Stimulated activated effector memory CD8-positive, alpha-beta T cell treated with anti-CD3 and anti-CD28 coated beads, Interleukin-12 subunit alpha, Interleukin-12 subunit beta, amount 100 ng/mL, for 72 hours (primary cell): Measurements from ENCODE around the gene DCN.

Experiments used
- ATAC-seq: fragments of 150-1000 bp; cut with Tn5 transposase; 2 replicates; pipeline ENCODE4 v1.10.0; 2021
- DNase-seq, 2 donors: peaks; one replicate each; pipeline ENCODE4 v3.0.0; 2021 to 2022; ENCODE audit warnings: low spot score in 2 of 2
- H3K27ac Mint-ChIP-seq: one replicate; pipeline ENCODE4 v1.8.0; 2022; ENCODE audit warnings: mild to moderate bottlenecking, mixed read lengths
- H3K36me3 Mint-ChIP-seq: one replicate; pipeline ENCODE4 v1.8.0; 2022; ENCODE audit warnings: mild to moderate bottlenecking, mixed read lengths
- H3K4me1 Mint-ChIP-seq: one replicate; pipeline ENCODE4 v1.8.0; 2022; ENCODE audit warnings: mixed read lengths
- H3K4me3 Mint-ChIP-seq: one replicate; pipeline ENCODE4 v1.8.0; 2022; ENCODE audit warnings: mild to moderate bottlenecking, mixed read lengths
- H3K9me3 Mint-ChIP-seq: one replicate; pipeline ENCODE4 v1.8.0; 2022; ENCODE audit warnings: mixed read lengths

DCN gene

DNA sequence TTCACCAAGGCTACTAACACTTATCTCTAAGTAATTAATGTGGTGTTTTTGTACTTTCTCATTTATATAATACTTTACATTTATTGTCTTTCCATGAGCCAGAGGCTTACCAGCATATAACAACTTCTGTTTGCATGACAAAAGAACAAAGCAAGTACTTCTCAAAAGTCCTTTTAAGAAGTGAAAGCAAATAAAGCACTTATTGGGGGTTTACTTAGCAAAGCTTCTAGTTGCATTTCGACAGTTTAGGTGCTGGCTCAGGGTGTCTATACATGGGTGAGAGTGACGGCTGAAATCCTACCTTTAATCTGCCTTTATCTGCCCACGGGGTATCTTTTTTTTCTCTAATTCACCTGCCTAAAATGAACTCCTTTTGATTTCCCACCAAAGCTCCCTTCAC lies 21.0 kb upstream of the DCN start:
- H3K4me1 Mint-ChIP-seq = no peaks in the 10 kb centered on the region
- no peaks in the 10 kb centered on the region for H3K36me3 Mint-ChIP-seq
- H3K9me3 Mint-ChIP-seq = no peaks in the 10 kb centered on the region
- no peak overlapping the region for H3K4me3 Mint-ChIP-seq
- H3K27ac Mint-ChIP-seq = no peak overlapping the region
- no peak for ATAC-seq
- no peak for DNase-seq

DNA sequence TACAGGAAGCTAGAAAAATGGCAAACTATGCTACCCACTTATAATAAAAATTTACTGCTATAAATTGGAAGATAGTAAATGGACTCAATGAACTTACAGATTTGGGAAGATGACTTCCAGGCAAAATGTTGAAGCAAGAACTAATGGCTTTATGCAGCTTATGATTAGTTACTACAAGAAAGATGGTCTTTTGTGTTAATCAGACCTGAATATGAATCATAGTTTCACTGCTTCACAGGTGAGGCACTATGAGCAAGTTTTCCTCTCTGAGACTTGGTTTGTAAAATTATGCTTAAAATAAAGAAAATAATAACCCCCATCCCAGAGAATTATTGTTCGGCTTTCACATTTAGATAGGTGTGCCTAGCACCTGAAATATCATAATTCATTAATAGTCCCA lies 19.8 kb upstream of the DCN start:
- H3K9me3 Mint-ChIP-seq = no peaks in the 10 kb centered on the region
- DNase-seq (no peak), ATAC-seq (no peak)
- no peaks in the 10 kb centered on the region for H3K4me1 Mint-ChIP-seq
- no peak overlapping the region for H3K4me3 Mint-ChIP-seq
- no peaks in the 10 kb centered on the region for H3K36me3 Mint-ChIP-seq
- H3K27ac Mint-ChIP-seq = no peak overlapping the region

DNA sequence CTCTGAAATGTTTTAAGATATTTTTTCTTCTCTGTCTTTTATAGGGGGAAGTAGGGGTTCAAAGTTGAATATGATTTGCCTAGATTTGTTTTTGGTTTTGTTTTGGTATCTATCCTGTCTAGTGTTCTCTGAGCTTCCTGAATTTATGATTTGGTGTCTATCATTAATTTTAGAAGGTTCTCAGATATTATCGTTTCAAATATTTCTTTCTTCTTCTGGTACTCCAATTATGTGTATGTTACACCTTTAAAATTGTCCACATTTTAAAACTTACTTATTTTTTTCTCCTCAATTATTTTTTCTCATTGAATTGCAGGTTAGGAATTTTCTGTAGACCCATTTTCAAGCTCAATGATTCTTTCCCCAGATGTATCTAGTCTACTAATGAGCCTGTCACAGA lies 13.8 kb upstream of the DCN start:
- ATAC-seq = no peak
- H3K4me1 Mint-ChIP-seq = no peaks in the 10 kb centered on the region
- no peaks in the 10 kb centered on the region for H3K9me3 Mint-ChIP-seq
- no peak for DNase-seq
- H3K27ac Mint-ChIP-seq = no peak overlapping the region
- H3K36me3 Mint-ChIP-seq = no peaks in the 10 kb centered on the region
- H3K4me3 Mint-ChIP-seq = no peak overlapping the region

DNA sequence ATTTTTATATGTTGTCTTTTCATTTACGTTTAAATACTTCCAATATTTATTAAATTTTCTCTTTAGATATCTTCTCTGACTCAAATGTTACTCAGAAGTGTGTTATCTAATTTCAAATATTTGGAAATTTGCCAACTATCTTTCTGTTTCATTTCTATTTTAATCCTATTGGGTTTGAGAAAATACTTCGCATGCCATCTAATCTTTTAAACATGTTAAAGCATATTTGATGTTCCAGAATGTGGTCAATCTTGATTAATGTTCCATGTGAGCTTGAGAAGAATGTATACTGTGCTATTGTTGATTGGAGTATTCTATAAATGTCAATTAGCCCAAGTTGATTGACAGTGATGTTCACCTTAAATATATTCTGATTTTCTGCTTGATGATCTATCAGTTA lies 11.9 kb upstream of the DCN start:
- H3K4me3 Mint-ChIP-seq = no peak overlapping the region
- H3K4me1 Mint-ChIP-seq = no peaks in the 10 kb centered on the region
- no peak for DNase-seq
- no peaks in the 10 kb centered on the region for H3K36me3 Mint-ChIP-seq
- no peak for ATAC-seq
- H3K27ac Mint-ChIP-seq = no peak overlapping the region
- no peaks in the 10 kb centered on the region for H3K9me3 Mint-ChIP-seq

DNA sequence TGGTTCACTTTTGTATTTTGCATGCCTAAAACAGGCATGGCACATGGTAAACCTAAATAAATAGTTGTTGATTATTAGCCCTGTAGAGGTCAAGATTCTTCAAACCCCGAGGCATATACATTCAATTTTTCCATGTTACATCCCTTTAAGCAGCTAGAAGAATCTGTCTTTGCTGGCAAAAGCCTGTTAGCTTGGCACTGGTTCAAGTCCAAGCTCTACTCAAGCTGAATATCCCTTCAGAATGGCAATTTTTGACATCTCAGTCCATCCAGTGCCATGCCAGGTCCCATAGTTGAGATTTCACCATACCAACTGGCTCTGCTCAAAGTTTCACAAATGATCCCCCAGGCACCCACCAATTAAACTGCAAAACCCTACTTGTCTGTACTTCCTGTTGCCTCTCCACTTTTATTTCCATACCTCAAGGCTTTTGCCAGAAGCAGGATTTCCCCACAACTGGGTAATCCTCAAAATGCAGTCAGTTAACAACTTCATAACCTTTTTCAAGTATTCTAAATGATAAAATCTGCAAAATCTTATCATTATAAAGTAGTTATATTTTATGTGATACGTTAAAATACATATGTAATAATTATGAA lies 9.0 kb upstream of the DCN start:
- Mint-ChIP-seq H3K9me3 (no peaks in the 10 kb centered on the region), H3K4me3 (no peak overlapping the region), H3K4me1 (no peaks in the 10 kb centered on the region), H3K27ac (no peak overlapping the region), H3K36me3 (no peaks in the 10 kb centered on the region)
- ATAC-seq (no peak), DNase-seq (no peak)

DNA sequence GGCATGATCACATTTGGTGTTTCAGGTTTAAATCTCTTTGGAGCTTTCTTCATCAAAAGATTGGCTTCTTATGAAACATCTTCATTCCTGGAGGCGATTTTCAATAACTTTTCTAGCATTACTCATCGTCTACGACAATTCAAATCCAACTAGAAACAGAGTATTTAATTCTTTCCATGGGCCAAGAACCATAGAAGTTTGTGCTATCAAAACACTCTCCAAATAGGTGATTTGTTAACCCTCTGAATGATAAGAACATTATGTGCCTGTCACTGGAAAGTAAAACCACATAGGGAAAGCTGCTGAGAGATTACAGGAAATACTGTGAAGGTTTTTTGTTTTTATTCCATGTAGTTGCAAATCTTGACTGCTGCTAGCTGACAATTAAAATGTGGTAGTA lies 6.9 kb upstream of the DCN start:
- ATAC-seq = no peak
- no peak for DNase-seq
- no peak overlapping the region for H3K27ac Mint-ChIP-seq
- no peak overlapping the region for H3K4me3 Mint-ChIP-seq
- no peaks in the 10 kb centered on the region for H3K9me3 Mint-ChIP-seq
- H3K4me1 Mint-ChIP-seq = no peaks in the 10 kb centered on the region
- no peaks in the 10 kb centered on the region for H3K36me3 Mint-ChIP-seq

DNA sequence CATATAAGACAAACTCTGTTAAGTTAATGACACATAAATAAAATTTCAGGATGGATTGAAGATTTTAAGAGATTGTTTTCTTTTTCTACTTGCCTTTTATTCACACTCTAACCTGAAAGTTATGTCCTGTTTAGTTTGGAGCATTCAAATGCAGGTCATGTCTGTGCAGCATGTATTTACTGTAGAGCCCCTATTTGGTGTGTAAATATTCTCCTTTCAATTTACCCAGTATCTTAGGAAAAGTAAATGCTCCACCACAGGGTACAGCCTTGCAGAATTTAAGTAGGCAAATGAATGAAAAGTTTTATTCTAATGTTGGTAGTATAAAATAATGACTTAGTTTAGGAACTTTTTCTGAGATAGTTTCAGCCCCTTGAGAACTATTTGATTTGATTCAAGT lies 6.2 kb upstream of the DCN start:
- Mint-ChIP-seq H3K36me3 (no peaks in the 10 kb centered on the region), H3K9me3 (no peaks in the 10 kb centered on the region), H3K4me3 (no peak overlapping the region), H3K27ac (no peak overlapping the region), H3K4me1 (no peaks in the 10 kb centered on the region)
- no peak for ATAC-seq
- no peak for DNase-seq

DNA sequence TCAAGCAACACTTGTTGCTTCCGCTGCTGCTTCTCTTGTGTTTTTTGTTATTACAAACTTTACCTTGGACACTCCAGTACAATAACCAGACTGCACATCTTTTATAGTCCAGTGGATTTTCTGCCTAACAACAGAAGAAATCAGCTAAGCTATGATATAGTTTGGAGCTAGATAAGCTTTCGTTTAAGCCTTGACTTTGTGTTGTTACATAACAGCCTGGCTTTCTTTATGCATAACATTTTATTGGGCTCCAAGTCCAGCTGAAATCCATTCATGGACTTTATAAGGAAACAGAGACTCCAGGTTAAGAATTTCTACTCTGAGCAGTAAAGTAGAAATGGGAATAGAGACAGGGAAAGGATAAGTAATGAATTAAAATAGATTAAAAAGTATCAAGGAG lies 3.5 kb upstream of the DCN start:
- Mint-ChIP-seq H3K27ac (no peak overlapping the region), H3K4me3 (no peak overlapping the region)

DNA sequence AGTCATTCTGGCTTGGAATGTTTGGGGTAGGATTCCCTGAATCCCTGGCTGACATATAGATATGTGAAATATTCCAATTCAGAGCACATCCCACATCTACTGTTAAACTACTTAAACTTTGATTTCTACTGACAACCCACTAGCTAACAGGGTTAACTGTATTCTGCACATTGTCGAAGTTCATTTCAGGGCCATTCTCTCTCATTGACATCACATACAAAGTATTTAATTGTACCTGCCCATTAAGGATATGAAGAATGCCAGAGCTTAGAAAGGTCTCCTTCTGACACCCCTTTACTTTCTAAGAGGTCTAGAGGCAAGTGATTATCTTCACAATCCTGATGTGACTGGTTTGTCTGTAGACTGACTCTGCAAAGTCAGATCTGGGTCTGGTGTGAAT lies 2.8 kb upstream of the DCN start:
- Mint-ChIP-seq H3K27ac (no peak overlapping the region), H3K9me3 (no peaks in the 10 kb centered on the region), H3K4me1 (no peaks in the 10 kb centered on the region), H3K36me3 (no peaks in the 10 kb centered on the region), H3K4me3 (no peak overlapping the region)
- ATAC-seq (no peak), DNase-seq (no peak)

More for the DNA sequence above, 3.5 kb upstream of the DCN start:
- ATAC-seq (no peak), DNase-seq (no peak)
- no peaks in the 10 kb centered on the region for H3K9me3 Mint-ChIP-seq
- H3K36me3 Mint-ChIP-seq = no peaks in the 10 kb centered on the region
- no peaks in the 10 kb centered on the region for H3K4me1 Mint-ChIP-seq

DNA sequence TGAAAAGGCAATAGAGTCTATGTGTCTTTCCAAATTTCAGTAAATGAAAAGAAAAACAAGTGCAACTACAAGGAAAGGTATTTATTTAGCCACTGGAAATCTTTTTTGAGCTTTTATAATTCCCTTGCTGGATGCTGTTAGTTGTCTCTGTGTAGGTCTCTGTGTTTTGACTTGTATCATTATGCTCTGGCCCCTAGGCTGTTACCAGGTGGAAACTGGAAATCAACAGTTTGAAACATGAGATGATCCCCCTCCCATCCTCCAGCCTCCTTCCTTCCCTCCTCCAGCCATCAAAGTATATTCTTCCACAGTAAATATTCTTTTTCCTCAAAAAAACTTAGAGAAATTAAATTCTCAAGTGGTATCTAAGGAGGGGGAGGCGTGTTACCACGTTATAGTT lies 934 bp upstream of the DCN start:
- H3K27ac Mint-ChIP-seq = no peak overlapping the region
- H3K4me1 Mint-ChIP-seq = no peaks in the 10 kb centered on the region
- no peaks in the 10 kb centered on the region for H3K9me3 Mint-ChIP-seq
- DNase-seq = no peak
- no peak for ATAC-seq
- no peaks in the 10 kb centered on the region for H3K36me3 Mint-ChIP-seq
- no peak overlapping the region for H3K4me3 Mint-ChIP-seq

DNA sequence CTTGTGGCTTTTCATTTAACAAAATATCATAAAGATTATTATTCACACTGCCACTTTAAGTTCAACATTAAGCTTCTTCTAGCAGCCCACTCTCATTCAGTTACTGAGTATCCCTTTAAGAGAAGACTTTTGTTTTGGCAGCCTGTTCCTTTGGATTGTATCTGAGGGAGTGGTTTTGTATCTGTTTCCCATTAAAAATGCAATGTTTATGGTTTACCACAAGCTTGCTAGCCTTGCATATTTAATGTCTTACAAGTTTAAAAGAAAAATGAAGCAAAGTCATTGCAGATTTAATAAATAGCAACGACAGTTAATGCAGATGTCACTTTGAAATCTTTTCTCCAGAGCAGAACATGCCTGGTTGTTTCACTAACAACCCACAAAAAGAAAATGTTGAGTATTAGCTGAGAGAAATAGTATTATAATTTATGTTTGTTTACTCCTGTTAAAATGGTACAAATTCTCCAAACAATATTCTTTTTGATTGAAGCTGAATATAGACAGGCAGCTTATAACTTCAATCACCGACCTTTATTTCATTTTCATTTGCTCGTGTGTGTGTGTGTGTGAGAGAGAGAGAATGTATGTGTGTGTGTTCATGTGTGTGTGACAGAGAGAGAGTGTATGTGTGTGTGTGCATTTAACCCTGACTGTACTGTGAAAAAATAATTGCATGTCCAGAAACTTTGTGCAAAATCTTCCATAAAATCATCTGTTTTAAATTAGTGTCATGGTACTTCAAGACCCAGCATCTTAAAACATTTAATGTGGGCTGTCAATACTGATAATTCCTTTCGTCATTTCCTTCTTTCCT lies 1.8 kb downstream of the DCN start:
- H3K27ac Mint-ChIP-seq = no peak overlapping the region
- no peaks in the 10 kb centered on the region for H3K9me3 Mint-ChIP-seq
- no peak for DNase-seq
- no peak for ATAC-seq
- H3K4me3 Mint-ChIP-seq = no peak overlapping the region
- no peaks in the 10 kb centered on the region for H3K36me3 Mint-ChIP-seq
- H3K4me1 Mint-ChIP-seq = no peaks in the 10 kb centered on the region

DNA sequence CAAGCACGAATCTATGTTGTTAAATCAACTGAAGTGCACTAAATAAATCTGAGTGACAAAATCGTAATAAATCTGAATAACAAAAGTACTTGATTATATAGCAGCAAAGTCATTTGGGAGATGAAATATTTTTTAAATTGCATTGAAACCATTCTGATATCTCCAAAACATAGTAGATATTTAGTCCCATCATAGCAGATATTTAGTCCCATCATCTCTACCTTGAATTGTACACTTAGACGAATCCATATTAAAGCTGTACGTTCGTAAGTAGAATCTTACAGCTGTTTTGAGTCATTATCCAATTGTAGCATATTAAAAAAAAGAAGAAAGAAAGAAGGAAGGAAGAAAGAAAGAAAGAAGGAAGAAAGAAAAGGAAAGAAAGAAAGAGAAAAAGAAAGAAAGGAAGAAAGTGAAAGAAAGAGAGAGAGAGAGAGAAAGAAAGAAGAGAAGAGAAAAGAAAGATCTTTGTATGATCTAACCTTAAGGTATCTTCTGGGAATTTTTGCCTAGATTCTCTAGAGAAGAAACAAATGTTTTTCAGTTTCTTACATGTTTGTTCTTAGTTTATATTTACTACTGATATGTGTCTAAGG lies 2.6 kb downstream of the DCN start:
- Mint-ChIP-seq H3K27ac (no peak overlapping the region), H3K4me3 (no peak overlapping the region), H3K4me1 (no peaks in the 10 kb centered on the region), H3K9me3 (no peaks in the 10 kb centered on the region), H3K36me3 (no peaks in the 10 kb centered on the region)
- ATAC-seq (no peak), DNase-seq (no peak)

DNA sequence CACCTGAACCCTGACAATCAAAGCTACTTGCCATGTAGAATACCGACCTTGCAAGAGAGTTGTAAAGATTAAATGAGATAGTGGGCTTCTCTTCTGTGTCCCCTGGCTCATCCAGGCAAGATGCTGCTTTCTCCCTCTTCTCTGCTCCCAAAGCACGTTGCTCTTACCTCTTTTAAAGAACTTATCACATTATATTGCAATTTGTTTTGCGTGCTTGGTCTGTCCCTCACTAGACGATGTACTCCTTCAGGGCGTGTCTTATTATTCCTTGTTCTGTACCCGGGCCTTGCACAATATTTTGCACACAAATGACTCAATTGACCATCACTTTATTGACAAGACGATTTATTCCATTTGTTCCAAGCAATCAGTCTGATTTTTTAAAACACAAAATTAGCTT lies 3.3 kb downstream of the DCN start:
- no peak for ATAC-seq
- Mint-ChIP-seq H3K4me1 (no peaks in the 10 kb centered on the region), H3K36me3 (no peaks in the 10 kb centered on the region), H3K27ac (no peak overlapping the region), H3K9me3 (no peaks in the 10 kb centered on the region), H3K4me3 (no peak overlapping the region)
- no peak for DNase-seq

DNA sequence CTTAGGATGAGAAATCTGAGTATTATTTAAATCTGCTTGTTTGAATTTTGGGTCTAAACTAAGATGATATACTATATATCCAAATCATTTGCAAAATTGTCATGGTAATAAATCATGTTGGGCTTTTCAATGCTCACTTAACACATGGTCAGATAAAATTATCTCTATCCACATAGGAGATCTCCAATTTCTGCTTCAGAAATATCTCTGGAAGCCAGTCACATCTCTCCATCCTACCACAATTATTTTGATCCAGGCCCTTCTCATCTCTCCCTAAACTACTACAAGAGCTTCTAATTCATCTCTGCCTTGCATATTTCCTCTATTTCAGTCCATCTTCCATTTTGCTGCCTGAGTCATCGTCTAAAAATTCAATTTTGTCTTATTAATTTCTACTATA lies 3.8 kb downstream of the DCN start:
- no peak for ATAC-seq
- Mint-ChIP-seq H3K36me3 (no peaks in the 10 kb centered on the region), H3K27ac (no peak overlapping the region), H3K9me3 (no peaks in the 10 kb centered on the region), H3K4me1 (no peaks in the 10 kb centered on the region), H3K4me3 (no peak overlapping the region)
- no peak for DNase-seq

DNA sequence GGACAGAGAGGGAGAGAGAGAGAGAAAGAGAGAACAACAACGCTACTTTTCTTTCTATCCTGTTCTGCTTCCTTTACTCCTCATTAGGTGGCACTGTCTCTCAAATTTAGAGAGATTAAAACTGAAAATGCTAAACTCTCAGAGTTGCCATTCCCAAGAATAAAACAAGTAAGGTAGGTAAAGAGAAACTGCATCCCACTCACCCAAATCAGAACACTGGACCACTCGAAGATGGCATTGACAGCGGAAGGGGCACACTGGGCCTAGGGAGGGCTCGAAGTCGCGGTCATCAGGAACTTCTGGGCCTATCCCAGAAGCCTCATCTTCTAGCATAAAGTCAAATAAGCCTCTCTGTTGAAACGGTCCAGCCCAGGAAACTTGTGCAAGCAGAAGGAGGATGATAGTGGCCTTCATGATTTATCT lies 4.5 kb downstream of the DCN start:
- Mint-ChIP-seq H3K36me3 (no peaks in the 10 kb centered on the region), H3K9me3 (no peaks in the 10 kb centered on the region), H3K4me1 (no peaks in the 10 kb centered on the region), H3K4me3 (no peak overlapping the region), H3K27ac (no peak overlapping the region)
- no peak for ATAC-seq
- DNase-seq = no peak

DNA sequence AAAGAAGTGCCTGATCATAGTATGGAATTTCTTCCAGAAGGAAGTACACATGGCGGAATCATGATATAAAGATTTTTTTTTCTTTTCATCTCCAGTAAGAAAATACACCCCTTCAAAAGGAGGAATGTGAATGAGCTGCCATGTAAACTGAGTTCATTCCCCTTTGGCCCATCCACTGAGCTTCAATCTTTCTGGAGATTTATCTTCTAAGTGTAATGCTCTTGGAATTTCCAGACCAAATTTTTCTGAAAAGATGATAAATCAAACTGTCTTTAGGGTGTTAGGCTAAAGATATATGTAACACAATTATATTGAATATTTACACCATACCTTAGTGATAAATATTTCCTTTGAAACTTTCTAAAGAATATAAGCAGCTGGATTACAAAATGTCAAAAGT lies 5.2 kb downstream of the DCN start:
- DNase-seq (no peak), ATAC-seq (no peak)
- Mint-ChIP-seq H3K36me3 (no peaks in the 10 kb centered on the region), H3K27ac (no peak overlapping the region), H3K4me3 (no peak overlapping the region), H3K4me1 (no peaks in the 10 kb centered on the region), H3K9me3 (no peaks in the 10 kb centered on the region)
